ENCODE measurements around the gene NAV1.
"Not testable (repeated sequence)": the region's sequence is repeated elsewhere in the genome, so short reads cannot be mapped to it uniquely, and the experiment has no call there.

NAV1 gene, protein sequence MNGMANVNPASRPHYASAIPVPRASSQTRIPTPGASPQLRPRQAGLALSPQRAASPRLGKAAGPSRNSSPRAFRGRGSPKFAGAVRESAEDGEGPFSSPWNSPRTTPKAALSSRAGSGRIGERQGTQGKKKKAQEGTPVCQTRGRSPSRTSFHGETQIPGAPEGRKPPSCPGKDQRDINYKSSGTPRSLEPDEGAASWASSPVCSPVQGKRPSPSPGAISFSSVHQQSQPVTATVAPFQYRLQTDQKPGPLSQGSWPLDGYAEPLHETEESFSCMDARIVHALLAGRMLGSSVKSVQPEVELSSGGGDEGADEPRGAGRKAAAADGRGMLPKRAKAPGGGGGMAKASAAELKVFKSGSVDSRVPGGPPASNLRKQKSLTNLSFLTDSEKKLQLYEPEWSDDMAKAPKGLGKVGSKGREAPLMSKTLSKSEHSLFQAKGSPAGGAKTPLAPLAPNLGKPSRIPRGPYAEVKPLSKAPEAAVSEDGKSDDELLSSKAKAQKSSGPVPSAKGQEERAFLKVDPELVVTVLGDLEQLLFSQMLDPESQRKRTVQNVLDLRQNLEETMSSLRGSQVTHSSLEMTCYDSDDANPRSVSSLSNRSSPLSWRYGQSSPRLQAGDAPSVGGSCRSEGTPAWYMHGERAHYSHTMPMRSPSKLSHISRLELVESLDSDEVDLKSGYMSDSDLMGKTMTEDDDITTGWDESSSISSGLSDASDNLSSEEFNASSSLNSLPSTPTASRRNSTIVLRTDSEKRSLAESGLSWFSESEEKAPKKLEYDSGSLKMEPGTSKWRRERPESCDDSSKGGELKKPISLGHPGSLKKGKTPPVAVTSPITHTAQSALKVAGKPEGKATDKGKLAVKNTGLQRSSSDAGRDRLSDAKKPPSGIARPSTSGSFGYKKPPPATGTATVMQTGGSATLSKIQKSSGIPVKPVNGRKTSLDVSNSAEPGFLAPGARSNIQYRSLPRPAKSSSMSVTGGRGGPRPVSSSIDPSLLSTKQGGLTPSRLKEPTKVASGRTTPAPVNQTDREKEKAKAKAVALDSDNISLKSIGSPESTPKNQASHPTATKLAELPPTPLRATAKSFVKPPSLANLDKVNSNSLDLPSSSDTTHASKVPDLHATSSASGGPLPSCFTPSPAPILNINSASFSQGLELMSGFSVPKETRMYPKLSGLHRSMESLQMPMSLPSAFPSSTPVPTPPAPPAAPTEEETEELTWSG (N-terminal part only)

DNA sequence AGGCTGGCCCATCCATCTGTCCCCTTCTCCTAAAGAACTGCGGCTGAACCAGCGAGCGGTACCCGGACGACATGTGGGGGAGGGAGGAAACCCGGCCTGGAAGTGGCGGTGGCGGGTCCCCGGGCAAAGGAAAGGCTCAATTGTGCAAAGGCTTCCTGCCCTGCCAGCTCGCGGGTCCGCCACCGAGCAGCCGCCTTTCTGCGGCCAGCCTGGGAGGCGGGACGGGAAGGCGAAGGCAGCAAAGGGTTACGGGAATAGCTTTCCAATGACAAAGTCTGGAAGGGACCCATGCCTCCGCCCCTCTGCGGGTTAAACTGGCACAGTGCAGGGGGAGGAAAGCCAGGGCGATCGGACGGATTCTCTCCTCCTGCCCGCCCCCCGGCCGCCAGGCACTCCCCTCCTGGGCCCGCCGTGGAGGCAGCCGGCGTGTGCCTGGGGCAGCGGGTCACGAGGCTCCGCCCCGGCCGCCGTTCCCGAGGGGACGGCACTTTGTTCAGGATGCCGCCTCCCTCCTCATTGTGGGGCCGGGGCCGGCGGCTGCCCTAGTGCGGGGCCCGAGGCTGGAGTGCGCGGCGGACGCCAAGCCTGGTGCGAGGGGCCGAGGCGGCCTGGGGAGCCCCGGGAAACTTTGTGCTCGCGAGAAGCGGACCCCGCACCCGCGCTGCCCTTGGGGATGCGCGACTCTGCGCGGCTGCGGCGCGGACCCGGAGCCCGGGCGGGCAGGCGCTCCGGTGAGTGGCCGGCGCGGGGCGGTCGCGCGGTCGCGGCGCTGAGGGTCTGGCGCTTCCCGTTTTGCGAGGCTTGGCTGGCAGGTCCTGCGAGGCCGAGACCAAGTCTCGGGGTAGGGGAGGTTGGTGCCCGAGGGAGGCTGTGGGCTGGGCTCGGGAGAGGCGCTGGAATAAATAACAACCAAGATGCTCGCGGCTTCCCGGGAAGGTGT, at the start of gene NAV1:
Gene NAV1 (plus strand): TSS at position 516 of the 940 bp plus-strand sequence. CDS start 83,758 bp downstream, outside the sequence.
- no peak for DNase-seq

DNA sequence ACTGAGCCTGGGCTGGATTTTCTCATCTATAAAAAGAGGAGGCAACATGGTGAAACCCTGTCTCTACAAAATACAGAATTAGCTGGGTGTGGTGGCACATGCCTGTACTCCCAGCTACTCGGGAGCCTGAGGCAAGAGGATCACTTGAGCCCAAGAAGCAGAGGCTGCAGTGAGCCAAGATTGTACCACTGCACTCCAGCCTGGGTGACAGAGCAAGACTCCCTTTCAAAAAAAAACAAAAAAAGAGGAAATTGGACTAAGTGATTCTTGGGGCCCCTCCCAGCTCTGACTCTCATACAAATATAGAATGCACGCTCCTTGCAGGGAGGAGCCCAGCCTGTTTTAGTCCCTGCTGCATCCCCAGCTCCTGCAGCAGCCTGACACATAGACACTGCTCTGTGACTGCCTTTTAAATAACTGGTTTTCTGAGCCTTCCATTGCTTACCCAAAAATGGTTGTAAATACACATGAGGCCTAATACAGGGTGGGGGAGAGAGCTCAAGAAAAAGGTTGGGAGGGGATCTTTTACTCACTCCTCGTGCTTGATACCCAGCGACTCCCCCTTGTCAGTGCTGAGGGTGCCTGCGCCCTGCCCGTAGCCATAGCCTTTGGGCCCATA, 49.2 kb upstream of the NAV1 start:
- no peak for DNase-seq

DNA sequence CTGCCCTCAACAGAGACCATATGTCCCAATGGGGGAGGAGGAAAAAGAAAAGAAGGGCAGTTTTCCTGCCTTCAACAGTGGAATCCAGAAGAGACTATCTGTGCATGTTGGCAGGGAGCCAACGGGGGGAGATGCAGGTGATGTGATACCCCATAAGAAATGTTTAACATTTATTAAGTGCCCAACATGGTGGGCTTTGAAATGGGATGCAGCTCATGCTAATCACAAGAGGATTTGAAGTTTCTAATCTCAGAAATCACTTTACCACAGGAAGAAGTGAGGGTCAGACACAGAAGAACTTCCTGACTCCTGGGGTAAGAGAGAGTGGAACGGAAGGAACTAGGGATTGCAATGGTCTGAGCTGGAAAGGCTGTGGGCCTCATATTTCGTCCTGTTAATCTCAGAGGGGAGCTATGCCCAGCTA, 48.2 kb upstream of the NAV1 start:
- DNase-seq: no peak

DNA sequence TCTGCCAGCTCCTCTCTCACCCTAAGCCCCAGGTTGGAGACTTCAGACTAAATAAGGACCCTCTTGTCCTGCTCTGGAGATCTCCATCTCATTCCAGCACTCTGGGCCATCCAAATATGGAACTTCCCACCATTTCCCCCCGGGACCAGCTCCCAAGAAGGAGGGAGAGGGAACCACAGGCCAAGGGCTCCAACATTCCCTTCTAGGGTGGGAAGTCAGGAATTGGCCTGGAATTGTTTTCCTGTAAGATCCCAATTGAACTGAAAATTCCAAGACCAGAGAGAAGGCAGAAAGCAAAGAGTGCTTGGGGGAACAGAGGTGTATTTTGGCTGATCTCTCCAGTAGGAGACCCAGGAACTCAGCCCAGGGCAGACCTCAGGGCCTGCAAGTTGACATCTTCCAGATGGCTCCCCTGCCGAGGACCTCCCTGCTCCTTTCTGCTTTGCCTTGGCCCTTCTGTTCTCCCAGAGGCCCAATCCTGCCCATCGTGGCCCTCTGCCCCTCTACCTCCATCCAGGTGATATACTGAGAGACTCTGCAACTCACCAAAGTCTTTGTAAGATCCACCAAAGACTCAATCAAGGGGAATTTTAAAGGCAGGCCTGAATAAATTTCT, 46.9 kb upstream of the NAV1 start:
- DNase-seq: no peak

DNA sequence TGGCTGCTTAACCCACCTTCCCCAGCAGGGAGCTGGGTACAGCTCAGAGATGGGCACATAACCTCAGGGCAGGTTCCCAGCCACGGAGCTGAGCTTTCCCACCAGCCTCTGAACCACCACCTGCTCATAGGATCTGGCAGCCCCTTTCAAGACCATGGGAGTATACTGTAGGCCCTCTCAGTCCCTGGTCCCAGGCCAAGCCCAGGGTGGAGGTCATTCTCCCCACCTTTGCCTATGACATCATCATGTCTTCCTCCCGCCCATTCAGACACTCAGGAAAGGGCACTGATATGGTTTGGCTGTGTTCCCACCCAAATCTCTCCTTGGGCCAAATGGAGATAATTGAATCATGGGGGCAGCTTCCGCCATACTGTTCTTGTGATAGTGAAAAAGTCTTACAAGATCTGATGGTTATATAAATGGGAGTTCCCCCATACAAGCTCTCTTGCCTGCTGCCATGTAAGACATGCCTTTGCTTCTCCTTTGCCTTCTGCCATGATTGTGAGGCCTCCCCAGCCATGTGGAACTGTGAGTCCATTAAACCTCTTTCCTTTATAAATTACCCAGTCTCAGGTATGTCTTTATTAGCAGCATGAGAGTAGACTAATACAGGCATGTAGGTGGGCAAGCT, 45.8 kb upstream of the NAV1 start:
- not testable (repeated sequence) for DNase-seq

DNA sequence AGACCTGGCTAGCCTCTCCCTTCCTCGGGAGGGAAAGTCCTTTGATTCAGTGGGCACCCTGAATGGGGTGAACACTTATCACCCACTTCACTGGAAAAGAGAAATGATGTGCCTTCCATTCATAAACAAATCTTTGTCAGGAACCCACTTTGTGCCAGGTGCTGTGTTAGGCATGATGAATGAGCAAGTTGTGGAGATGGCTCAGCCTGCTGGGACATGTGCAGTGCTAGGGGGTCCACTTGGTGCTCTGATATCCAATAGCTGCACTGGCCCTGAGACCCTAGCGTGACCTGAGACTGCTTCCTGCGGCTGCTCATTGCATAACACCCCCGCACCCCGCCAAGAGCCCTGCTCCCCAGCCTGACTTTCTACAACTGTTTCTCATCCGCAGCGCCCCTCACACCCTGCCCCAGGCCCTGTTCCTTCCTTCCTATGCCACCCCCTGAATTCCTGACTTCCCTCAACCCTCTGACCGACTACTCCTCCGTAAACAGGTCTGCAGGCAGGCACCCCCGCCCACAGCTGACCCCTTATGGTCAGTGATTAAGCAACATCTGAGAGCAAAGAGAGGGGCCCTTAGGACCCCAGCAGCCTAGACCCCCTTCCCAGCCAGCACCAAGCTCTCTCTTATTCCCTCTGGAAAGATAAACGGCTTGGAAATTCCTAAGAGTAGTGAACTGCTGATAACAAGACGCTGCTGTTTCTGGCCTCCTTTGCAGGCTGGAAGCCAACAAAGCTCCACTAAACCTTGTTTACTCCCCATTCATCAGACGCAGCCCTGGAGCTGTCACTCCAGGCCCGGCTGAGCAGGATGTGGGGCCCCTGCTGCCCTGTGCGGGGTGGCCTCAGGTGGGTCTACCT, 44.9 kb upstream of the NAV1 start:
- DNase-seq: no peak

DNA sequence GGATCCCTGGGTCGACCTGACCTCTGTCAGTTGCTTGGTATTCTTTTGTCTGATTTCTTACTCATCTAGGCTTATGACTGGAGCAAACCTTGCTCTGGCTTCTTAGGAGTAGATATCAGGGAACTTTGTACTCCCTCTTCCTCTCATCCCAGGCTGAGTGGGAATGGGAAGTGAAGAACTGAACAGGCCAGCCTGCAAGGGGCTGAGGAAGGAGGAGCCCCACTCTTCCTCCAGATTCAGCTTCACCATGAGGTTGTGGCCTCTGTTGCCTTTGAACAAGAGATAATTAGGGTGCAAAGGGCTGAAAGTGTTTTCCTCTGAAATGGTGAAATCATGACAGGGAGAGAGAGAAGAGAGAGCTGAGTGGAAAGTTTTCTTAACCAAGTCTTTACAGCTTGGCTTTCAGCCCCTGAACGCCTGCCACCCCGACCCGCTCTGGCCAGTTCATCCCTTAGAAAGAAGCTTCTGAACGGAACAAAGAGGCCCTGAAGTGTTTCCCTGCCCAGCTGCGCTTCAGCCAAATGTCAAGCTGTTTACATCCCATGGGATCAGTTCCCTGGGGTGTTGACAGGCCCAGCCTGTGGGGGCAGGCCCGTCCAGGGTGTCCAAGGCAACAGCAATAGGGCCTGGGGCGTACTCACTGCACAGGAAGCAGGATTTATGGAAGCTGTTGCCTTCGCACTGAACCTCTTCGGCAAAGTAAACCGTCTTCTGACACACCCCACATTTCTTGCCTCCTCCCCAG, 43.2 kb upstream of the NAV1 start:
- no peak for DNase-seq

DNA sequence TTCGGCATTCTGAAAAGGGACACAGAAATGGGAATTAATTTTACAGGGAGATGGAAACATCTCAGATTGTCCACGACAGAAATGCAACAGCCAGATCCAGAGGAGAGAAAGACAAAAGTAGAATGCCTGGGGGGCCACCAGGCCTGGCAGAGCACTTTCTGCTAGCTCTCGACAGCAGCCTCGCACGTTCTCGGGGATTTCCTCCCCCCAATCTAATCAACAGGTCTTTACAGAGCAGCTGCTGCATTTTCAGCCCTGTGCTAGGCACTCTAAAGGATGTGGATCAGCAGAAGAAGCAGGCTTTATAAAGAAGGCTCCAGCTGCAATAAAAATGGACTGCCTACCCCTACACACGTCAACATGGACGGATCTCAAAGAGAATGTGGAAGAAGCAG, 42.6 kb upstream of the NAV1 start:
- DNase-seq: no peak

DNA sequence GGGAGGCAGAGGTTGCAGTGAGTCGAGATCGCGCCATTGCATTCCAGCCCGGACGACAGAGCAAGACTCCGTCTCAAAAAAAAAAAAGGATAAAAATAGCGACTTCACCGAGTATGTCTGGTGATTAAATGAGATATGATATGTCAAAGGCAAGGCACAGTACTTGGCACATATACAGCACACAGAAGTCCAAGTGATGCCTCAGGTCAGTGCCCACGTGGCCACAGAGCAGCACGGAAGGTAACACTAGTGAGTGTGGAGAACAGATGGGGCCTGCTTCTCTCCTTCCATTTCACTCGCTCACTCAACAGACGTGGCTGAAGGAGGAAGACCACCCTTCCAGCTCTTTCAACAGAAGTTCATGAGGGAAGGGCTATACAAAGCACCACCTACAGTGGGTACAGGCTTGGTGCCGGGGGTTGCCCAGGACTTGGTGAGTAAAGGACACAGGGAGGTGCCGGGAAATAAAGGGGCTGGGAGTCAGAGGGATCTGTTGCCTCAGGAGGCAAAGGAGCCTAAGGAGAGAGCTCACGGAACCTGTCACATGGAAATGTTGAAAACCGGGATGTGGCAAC, 40.9 kb upstream of the NAV1 start:
- DNase-seq: no peak

DNA sequence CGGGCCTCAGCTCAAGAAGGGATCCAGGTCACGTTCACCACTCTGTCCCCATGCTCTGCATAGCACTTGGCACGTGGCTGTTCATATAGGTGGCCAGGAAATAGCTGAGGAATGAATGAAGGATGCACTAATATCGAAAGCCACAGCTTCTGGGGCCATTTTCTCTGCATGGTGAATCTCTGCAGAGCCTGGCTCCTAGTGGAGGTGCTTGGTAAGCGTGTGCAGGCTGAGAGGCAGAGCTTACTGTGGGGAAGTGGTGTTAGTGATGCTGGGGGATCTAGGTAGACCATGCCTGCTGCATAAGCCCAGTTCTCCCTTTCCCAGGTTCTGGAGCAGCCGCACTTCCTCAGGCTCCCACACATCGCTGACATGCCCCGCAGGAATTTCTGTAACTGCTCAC, 40.3 kb upstream of the NAV1 start:
- no peak for DNase-seq

DNA sequence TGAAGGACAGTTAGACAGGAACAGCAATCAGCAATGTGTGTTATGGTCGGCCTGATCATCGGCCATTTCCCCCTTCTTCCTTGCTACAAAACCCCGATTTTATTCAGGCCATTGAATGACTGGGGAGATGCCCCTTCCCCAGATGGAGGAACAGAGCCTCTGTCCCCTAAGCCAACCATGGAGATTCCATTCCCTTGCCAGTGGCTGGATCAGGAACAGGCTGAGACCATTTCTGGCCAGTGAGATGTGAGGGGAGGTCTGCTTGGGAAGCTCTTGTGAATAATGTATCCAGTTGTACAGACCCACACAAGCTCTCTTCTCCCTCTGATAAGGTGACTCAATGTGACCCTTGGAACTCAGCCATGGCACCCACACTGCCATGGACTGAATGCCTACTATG, 39.7 kb upstream of the NAV1 start:
- DNase-seq: no peak

DNA sequence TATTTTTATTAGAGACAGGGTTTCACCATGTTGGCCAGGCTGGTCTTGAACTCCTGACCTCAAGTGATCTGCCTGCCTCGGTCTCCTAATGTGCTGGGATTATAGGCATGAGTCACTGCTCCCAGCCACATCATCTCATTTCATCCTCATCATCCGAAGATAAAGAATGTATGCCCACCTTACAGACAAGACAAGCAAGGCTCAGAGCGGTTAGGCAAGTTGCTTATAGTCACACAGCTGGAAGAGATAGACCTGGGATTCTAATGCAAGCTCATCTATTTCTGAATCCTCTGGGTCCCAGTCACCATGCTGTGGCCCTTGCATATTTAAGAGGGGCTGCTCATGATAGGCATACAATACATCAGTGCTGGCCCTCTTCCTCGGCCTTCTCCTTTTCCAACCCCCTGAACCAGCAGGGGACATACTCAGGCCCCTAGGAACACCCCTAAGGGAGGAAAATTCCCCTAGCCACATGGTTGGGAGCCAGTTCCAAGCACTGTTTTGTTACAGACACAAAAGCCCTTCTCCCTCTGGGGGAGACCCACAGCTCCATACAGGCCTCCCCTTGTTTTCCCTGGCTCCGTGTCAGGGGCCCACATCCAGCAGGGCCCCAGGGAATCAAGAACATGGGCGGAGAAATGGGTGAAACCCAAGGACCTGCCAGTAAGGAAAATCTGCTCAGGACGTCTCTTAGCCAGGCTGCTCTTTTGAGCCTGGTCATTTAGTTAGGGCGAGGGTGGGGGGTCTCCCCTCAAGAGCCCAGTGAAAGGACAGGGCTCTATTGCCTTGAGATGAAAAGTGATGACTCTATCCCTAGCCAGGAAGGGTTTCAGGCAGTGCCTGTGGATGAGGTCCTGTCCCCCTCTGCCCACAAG, 38.9 kb upstream of the NAV1 start:
- no peak for DNase-seq

DNA sequence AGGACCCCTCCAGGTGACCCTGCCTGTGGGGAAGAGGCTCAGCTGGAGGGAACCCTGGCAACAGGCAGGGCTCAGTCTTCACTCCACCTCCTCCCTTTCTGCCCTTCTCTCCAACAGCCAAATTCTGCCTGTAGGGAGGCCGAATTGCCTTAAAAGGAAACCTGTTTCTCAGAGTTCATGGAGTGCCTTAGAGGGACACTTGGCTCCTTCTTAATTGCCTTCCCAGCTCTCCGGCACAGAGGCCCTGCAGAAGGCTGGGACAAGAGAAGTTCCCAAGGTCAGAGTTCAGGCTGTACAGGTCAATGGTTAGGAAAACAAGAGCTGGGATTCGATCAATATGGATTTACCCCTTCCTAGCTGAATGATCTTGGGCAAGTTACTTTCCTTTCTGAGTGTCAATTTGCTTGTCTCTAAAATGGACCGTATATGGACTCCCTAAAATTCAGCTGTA, 38.2 kb upstream of the NAV1 start:
- no peak for DNase-seq

DNA sequence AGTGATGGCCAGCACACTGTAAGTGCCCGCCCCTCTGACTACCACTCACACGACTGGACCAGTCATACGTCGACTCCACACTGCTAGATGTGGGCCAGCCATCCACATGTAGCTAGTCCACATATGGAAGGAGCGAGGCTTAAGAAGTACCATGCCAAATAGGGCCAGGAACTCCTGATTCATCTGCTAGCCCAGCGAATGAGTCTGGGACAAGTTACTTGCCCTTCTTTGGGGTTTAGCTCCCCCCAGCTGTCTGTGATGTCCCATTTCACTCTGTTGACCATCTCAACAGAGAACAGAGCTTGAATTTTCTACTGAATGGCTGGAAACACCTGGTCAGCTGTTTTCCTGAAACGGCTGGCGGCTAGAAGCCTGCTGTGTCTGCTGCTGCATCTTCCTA, 37.8 kb upstream of the NAV1 start:
- DNase-seq: no peak

DNA sequence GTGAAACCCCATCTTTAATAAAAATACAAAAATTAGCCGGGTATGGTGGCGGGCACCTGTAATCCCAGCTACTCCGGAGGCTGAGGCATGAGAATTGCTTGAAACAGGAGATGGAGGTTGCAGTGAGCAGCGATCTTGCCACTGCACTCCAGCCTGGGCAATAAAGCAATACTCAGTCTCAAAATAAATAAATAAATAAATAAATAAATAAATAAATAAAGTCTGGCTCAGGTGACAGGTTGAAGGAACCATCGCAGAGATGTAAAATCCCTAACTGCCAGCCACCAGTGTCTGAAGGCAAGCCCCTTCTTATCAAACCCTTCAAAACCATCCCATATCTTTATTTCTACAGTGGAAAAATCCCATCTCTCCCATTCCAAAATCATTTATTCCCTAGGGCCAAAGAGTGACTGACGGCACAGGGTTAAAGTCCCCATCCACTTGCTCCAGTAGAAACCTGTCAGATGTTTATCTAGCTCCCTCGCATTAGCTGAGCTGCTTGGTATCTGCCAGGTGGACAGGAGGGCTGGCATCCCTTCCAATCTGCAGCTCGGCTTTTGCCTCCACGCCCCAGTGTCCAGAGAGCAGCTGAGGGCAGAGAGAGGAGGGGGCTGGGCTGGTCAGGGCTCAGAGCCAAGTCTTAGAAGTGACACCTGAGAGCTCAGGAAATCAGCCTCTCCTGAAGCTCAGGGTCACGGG, 37.0 kb upstream of the NAV1 start:
- DNase-seq: no peak

DNA sequence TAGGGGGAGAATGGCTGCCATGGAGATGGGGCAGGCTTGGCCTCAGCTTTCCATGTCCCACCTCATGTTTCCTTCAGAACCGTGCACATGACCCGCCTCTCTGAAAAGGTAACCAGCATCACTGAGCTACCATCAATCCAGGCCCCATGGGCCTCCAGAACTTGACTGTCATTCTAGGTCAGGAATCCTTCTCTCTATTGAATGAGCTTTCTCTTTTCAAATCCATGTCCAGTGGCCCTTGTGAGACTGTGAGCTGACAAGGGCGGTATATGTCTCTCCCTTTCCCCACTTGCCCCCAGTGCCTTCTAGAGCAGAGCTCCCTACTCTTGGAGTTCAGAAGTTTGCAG, 36.4 kb upstream of the NAV1 start:
- DNase-seq: no peak
